A673 (cell line): ENCODE results near the gene CLTB.

Experiments used
- CTCF ChIP-seq: fragments of 300-800, 200-600 bp; sonication (generic); conservative IDR thresholded peaks from 2 replicates; pipeline ENCODE4 v1.5.1; 2017; ENCODE audit warnings: low read depth, mild to moderate bottlenecking, antibody characterized with exemption, low read length, moderate library complexity, mixed read lengths
- EZH2 ChIP-seq: fragments of 200-600 bp; sonication (generic); IDR thresholded peaks from 2 replicates; pipeline ENCODE4 v1.6.1; 2017; ENCODE audit warnings: borderline replicate concordance, low read depth, mild to moderate bottlenecking, mixed read lengths, antibody characterized with exemption, low read length; ENCODE audit not compliant: poor library complexity, severe bottlenecking

GRCh38 chr5:176427971-176428370 lies 11.6 kb upstream of the CLTB start:
- TF ChIP-seq EZH2 (no peak), CTCF (no peak)
